GM12873 (cell line): ENCODE results near the gene MAML3.

Experiments used
- TF ChIP-seq, protein P1 (sequence below): IDR thresholded peaks from 2 replicates; pipeline ENCODE4 v1.5.1; 2012; ENCODE audit warnings: low read depth, mild to moderate bottlenecking, moderate library complexity, low read length, control low read depth; ENCODE audit not compliant: insufficient read depth; ENCODE audit errors: missing control alignments

MAML3 gene

DNA sequence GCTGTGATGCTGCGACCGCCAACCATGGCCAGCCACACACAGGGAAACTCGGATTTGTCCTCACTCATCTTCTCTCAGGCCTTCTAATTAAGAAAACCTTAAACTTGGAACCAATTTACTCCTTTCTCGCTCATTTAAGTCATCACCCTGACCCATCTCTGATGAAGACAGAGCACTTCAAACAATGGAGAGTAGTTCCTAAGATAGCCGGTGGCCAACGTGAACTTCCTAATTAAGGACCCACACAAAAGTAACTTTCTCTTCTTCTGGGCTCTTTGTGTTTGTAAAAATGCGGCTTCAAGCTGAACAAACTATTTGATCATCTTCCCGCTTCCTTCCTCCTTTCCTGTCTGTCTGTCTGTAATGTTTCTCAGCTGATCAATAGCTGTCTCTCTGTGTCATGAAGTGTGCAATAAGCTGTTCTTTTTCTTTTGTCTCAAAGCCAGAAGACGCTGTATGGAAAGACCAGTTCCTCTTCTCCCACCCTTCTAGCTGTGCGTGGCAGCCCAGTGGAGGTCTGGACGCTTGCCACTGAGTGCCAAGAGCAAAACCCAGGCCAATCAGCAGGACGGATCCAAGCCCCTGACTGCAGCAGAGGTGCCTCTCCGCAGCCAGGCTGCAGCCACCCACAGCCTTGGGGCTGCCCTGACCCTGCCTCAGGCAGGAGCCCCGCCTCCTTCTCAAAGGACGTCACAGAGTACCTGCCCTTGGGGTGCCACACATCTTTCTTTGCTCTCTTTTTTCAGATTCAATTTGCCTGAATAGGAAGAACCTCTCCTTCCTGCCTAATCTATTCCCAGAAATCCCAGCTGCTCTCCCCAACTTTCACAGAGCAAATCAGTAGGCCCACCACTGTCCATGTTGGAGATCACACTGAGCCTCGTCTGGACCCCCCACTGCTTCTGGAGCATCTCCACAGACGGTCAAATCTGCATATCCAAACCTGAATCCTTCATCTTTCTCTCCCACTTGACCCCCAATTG, 59.3 kb downstream of the MAML3 start:
- TF ChIP-seq, protein P1, sequence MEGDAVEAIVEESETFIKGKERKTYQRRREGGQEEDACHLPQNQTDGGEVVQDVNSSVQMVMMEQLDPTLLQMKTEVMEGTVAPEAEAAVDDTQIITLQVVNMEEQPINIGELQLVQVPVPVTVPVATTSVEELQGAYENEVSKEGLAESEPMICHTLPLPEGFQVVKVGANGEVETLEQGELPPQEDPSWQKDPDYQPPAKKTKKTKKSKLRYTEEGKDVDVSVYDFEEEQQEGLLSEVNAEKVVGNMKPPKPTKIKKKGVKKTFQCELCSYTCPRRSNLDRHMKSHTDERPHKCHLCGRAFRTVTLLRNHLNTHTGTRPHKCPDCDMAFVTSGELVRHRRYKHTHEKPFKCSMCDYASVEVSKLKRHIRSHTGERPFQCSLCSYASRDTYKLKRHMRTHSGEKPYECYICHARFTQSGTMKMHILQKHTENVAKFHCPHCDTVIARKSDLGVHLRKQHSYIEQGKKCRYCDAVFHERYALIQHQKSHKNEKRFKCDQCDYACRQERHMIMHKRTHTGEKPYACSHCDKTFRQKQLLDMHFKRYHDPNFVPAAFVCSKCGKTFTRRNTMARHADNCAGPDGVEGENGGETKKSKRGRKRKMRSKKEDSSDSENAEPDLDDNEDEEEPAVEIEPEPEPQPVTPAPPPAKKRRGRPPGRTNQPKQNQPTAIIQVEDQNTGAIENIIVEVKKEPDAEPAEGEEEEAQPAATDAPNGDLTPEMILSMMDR, result no peak

DNA sequence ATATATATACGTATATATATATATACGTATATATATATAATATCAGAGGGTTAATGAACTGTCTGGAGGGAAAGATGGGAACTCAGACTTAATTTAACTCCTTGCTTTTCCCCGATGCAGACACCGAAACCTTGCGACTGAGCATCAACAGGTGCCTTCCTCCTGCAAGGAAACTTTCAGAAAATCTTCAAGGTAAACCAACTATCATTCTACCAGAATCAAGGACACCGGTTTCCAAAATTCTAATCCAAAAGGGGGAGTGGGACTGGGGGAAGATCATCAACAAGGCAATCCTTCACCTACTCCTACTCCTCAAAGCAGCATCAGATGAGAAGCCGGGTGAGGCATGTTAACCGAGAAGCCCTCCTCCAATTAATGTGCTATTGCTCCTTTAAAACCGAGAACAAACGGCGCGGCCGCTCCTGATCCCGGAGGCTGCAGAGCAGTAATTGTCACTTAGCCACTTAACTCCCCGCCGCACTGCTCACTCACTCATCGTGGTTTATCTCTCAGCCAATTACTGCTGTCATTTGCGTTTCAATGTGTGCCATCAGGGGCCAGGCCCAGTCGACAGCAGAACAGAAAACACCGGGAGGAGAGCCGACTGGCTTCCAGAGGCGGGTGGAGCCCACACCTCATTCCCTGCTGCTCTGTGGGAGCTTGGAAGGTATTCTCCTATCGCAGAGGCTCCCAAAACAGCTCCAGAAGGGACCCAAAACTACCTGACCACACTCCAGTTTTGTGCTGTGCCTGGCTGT, 61.7 kb downstream of the MAML3 start:
- TF ChIP-seq, protein P1, result no peak

DNA sequence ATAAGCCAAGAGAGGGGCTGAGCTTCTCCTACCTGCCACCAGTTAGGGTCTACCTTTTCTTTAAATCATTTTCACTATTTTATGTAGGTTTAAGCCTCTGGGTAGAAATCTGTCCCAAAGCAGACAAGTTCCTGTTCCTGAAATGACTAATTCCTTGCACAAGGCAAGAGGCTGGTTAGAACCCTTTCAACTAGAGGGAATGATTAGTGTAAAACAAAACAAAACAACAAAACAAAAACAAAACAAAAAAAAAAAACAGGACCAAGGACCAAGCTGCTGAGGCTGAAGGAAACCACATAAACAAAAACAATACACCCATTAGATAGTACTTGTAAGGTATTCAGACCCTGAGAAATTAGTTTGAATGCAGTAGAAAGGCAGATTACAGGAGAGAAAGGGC, 62.7 kb downstream of the MAML3 start:
- TF ChIP-seq, protein P1, result no peak

DNA sequence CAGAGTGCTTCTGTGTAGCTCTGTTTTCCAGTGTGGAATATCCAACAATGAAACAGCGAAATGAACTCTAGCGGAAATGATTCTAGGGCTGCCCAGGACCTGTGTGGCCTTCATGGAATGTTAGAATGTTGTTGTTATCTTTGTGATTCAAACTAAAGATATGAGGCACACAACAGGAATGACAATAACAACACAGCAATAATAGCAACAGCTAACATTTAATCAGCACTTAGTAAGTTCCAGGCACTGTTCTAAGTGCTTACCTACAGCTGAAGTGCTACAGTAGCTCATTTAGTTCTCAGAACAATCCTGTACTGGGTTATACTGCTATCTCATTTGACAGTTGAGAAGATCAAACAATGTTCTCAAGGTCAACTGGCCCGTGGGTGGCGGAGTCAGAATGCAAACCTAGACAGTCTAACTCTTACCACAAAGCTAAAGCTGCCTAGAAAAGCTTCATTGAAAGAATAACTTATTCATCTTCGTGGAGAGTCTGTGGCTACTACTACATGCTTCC, 63.7 kb downstream of the MAML3 start:
- TF ChIP-seq, protein P1, result no peak

DNA sequence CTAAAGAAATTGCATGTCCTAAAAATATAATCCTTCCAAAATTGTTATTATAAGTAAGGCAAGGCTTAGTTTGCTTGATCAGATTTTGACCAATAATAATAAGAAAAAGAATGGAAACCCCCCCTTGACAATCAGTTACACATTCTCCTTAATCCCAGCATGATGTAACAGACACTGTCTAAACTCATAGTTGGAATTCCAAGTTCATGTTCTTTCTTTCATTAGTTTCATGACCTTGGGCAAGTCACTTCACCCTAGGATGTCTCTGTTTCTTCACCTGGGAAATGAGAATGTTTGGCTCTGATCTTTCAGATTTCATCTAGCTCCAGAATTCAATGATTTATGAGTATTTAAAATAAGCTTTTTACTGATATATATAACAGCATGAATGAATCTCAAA, 64.8 kb downstream of the MAML3 start:
- TF ChIP-seq, protein P1, result no peak

DNA sequence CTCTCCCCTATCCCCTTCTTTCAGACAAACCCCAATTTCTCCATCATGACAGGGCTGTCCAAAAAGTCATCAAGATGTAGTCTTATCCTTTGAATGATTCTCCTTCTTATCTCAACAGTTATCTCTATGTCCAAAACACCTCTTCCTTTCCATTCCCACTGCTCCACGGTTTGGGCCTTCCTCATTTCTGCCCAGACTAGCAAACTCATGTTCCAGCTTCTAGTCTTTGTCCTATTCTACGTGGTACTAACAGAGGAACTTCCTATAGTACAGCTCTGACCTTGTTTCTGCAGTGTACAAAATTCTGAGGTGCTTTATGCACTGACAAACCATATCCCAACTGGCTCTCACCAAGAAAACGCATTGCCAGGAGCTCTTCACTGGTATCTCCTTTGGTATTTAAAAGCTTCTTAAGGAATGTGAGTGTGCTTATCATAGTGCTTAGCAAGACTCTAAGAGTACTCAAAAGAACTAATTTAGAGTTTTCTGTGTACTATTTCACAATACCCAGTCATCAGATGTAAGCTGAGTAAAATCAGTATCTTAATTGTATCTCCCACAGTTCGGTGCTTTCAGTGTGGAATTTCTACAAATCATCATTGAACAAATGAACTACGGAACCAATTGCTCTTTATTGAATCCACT, 65.5 kb downstream of the MAML3 start:
- TF ChIP-seq, protein P1, result no peak
